ENCODE data around the gene NNAT. TPM values are rescaled to one million over a fixed set of nuclear protein-coding genes. Genes with fewer than 3 reads are reported as not detected.
"Not testable (repeated sequence)": the region's sequence is repeated elsewhere in the genome, so short reads cannot be mapped to it uniquely, and the experiment has no call there.

NNAT gene
- total RNA-seq, 1 donor from 2014 or later = 19.3 TPM

DNA sequence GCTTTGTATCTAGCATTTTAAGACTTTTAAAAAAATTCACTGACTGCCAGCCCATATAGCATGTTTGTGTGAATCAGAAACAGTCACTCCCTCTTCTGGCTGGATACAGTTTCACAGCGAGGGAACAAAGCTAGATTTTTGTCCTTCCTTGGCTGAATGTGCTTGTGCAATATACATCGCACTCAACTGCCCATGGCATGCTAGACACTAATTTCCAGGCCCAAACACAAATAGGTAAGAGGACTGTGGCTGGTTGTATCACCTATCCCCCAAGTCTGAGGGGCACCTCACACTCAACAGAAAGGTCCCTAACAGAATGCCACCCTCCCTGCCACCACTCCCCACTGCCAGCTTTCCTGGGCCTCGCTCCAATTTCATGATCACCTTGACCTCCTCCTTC lies 22.8 kb downstream of the NNAT start:
- DNase-seq (ENCODE audit: low spot score in 2 of 2, unreplicated experiment in 2 of 2) = no peak
- no peak overlapping the region for H3K27ac Mint-ChIP-seq
- TF ChIP-seq CTCF (IDR thresholded peaks at IDR 0.05; ENCODE audit: unreplicated experiment) = no peak
- H3K9me3 Mint-ChIP-seq = no peaks in the 10 kb centered on the region
- no peak overlapping the region for H3K4me3 Mint-ChIP-seq
- peaks cover 16% of the 10 kb centered on the region for H3K4me1 Mint-ChIP-seq
- peaks cover 2% of the 10 kb centered on the region for H3K27me3 Mint-ChIP-seq (ENCODE audit: low read depth)
- no peaks in the 10 kb centered on the region for H3K36me3 Mint-ChIP-seq

GRCh38 chr20:37544386-37544785 lies 23.3 kb downstream of the NNAT start:
- Mint-ChIP-seq H3K4me1 (peaks cover 12% of the 10 kb centered on the region), H3K9me3 (peaks cover under 1% of the 10 kb centered on the region)
- DNase-seq (ENCODE audit: low spot score in 2 of 2, unreplicated experiment in 2 of 2) = no peak

DNA sequence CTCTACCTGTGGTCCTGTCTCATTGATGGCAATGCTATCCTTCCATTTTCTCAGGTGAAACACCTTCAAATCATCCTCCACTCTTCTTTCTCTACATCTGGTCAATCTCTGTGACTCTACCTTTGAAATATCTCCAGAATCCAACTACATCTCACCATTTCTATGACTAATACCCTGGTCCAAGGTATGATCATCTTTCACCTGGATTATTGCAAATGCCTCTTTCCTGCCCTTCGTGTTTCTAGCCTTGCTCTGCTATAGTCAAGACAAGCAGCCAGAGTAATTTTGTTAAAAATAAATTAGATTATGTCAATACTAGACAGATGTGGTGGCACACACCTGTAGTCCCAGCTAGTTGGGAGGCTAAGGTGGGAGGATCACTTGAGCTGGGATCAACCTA lies 24.5 kb downstream of the NNAT start:
- no peak overlapping the region for H3K27ac Mint-ChIP-seq

More at GRCh38 chr20:37544386-37544785, 23.3 kb downstream of the NNAT start:
- Mint-ChIP-seq H3K36me3 (no peaks in the 10 kb centered on the region), H3K4me3 (no peak overlapping the region), H3K27ac (no peak overlapping the region), H3K27me3 (ENCODE audit: low read depth) (peaks cover 2% of the 10 kb centered on the region)
- TF ChIP-seq CTCF (IDR thresholded peaks at IDR 0.05; ENCODE audit: unreplicated experiment) = no peak

DNA sequence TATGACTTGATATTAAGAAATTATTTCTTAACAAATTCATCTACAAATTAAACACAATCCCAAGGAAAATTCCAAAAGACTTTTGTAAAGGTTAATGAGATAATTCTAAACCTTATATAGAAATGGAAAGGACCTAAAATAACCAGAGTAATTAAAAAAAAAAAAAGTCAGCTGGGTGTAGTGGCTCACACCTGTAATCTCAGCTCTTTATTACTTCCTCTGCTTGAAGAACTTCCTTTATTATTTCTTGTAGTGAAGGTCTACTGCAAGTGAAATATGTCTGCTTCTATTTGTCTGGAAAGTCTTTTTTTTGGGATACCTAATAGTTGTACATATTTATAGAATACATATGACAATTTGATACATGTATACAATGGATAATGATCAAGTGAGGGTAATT lies 26.9 kb downstream of the NNAT start:
- peaks cover 1% of the 10 kb centered on the region for H3K4me1 Mint-ChIP-seq
- DNase-seq (ENCODE audit: low spot score in 2 of 2, unreplicated experiment in 2 of 2) = no peak
- H3K4me3 Mint-ChIP-seq = no peak overlapping the region
- no peaks in the 10 kb centered on the region for H3K36me3 Mint-ChIP-seq
- TF ChIP-seq CTCF (IDR thresholded peaks at IDR 0.05; ENCODE audit: unreplicated experiment) = no peak
- H3K9me3 Mint-ChIP-seq = peaks cover 6% of the 10 kb centered on the region
- H3K27me3 Mint-ChIP-seq (ENCODE audit: low read depth) = peaks cover 2% of the 10 kb centered on the region
- no peak overlapping the region for H3K27ac Mint-ChIP-seq

More for the DNA sequence above, 24.5 kb downstream of the NNAT start:
- Mint-ChIP-seq H3K27me3 (ENCODE audit: low read depth) (peaks cover 2% of the 10 kb centered on the region), H3K9me3 (peaks cover 6% of the 10 kb centered on the region), H3K4me3 (no peak overlapping the region), H3K36me3 (no peaks in the 10 kb centered on the region), H3K4me1 (peaks cover 7% of the 10 kb centered on the region)
- no peak for DNase-seq (ENCODE audit: low spot score in 2 of 2, unreplicated experiment in 2 of 2)
- TF ChIP-seq CTCF (IDR thresholded peaks at IDR 0.05; ENCODE audit: unreplicated experiment) = no peak

- DNase-seq (ENCODE audit: low spot score in 2 of 2, unreplicated experiment in 2 of 2); H3K27ac Mint-ChIP-seq; H3K27me3 Mint-ChIP-seq (ENCODE audit: low read depth); H3K4me1 Mint-ChIP-seq; H3K9me3 Mint-ChIP-seq; H3K36me3 Mint-ChIP-seq; H3K4me3 Mint-ChIP-seq: not testable (repeated sequence)
These were observed 29.3 kb downstream of the NNAT start for GRCh38 chr20:37550101-37550920.

DNA sequence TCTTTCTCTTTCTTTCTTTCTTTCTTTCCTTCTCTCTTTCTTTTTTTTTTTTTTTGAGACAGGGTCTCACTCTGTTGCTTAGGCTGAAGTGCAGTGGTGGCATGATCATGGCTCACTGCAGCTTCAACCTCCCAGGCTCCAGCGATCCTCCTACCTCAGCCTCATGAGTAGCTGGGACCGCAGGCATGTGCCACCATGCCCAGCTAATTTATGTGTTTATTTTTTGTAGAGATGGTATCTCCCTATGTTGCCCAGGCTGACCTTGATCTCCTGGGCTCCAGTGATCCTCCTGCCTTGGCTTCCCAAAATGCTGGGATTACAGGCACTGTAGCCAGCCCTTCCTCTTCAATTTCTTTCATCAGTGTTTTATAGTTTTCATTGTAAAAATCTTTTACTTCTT lies 30.6 kb downstream of the NNAT start:
- H3K27ac Mint-ChIP-seq; H3K4me3 Mint-ChIP-seq; H3K9me3 Mint-ChIP-seq; H3K27me3 Mint-ChIP-seq (ENCODE audit: low read depth); H3K36me3 Mint-ChIP-seq; DNase-seq (ENCODE audit: low spot score in 2 of 2, unreplicated experiment in 2 of 2); H3K4me1 Mint-ChIP-seq: not testable (repeated sequence)
